Epithelial cell of prostate (primary cell): ENCODE data around the gene MOK.
"Not testable (repeated sequence)": the region's sequence is repeated elsewhere in the genome, so short reads cannot be mapped to it uniquely, and the experiment has no call there.

Experiments
- DNase-seq: peaks from one replicate; pipeline ENCODE4 v3.0.0-alpha.2; 2011; ENCODE audit warnings: low read depth, low spot score
- H3K27ac ChIP-seq: fragments of 450-650 bp; 2 replicates; pipeline ENCODE4 v1.5.1; 2017; ENCODE audit warnings: mild to moderate bottlenecking

MOK gene

GRCh38 chr14:102323102-102323501, 18.1 kb upstream of the MOK start:
- H3K27ac ChIP-seq = no peak overlapping the region
- no peak for DNase-seq

DNA sequence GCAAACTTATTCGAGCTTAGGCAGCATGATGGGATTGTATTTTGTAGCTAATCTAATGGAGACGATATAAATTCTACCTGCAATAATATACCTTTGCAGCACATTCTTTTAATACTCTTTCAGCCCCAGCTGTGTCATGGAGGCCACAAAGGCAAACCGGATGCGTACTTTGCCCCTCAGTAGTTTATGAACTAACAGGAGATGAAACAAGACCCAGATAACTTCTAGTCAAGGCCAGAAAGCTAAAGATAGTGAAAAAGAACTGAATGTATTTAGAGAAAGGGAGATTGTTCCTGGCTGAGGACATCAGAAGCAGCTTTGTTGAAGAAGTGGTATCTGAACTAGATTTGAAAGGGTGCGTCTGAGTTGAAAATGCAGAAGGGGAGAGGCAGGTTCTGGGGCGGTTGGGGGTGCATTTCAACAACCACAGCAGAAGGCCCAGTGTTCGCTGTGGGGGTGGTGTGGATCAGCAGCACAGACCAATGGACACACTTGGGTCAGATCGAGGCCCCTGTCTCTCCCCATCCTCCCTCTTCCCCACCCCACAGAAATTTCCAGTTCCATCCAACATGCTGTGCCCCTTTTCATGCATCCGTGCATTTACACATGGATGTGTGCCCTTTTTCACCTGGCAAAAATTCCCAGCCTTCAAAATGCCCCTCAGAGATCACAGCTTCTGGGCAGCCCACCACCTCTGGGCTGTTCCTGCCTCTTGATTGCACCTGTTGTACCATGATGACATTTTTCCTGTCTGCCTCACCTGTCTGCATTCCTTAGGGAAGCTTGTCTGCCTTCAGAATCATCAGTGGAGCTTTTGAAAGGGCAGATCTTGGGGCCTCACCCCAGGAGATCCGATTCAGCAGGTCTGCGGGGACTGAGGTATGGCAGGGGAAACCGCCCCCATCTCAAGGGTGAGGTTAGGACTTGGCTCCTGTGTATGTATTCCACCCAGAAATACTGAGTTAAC, 16.8 kb upstream of the MOK start:
- H3K27ac ChIP-seq = no peak overlapping the region

DNA sequence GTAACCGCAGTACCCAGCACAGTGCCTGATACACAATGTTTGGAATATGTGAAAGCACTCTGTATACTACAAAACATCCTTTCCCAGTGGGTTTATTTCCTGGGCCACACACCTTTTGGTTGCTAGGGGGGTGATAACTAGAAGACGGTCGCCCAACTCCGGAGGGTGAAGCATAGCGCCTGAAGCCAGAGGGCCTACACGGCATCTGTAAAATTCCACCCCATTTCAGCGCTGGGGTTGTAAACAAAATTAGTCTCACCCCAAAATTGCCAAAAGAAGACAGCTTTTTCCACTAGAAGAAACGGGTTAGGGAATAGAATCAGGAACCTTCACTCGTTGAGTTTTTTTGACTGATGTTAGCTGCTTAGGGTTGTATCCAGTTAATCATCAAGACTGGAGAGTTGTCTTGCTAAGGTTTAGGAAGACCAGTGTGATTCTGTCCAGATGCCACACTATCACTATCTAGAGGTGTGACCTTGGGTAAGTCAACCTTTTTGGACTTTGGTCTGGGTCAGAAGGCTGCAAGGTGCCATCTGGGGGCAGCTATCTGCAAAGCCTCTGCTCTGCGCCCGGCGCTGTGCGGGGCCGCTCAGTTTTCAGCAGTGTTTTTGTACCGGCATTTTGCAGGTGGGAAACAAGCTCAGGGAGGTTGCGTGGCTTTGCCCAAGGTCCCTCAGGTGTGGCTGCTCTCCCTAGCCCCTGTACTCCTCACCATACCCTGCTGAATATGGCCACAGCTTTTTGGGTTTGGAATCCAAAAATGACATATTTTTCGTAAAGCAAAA, 15.9 kb upstream of the MOK start:
- no peak overlapping the region for H3K27ac ChIP-seq

More for the DNA sequence above, 16.8 kb upstream of the MOK start:
- DNase-seq = no peak

DNA sequence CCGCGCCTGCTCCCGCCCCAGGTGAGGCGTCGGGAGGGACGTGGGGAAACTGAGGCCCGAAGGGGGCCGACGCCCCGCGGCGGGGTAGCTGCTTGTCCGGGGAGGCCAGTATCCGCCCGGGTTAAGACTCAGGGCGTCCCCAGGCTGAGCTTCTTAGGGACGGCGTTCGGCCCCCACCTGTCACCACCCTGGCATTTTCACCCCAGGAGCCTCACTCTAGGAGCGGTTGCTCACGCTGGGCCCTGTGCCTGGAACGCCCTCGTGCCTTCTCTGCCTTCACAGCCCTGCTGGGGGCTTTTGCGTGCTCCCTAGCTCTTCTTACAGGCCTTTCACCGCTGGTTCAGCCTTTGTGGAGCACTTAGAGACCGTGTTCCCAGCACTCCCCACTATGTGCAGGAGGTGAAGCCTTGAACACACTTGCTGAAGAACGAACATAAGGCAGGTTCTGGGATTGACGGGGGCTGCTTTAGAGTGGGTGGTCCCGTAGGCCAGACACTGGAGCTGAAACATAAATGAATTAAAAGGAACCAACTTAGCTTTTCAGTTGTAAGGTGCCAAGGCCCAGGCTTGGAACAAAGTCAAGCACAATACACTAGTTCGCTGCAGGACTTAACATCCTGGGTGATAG, 15.2 kb upstream of the MOK start:
- H3K27ac ChIP-seq = peak overlapping the region; percentile 59
- no peak for DNase-seq

More for the DNA sequence above, 15.9 kb upstream of the MOK start:
- DNase-seq = no peak

DNA sequence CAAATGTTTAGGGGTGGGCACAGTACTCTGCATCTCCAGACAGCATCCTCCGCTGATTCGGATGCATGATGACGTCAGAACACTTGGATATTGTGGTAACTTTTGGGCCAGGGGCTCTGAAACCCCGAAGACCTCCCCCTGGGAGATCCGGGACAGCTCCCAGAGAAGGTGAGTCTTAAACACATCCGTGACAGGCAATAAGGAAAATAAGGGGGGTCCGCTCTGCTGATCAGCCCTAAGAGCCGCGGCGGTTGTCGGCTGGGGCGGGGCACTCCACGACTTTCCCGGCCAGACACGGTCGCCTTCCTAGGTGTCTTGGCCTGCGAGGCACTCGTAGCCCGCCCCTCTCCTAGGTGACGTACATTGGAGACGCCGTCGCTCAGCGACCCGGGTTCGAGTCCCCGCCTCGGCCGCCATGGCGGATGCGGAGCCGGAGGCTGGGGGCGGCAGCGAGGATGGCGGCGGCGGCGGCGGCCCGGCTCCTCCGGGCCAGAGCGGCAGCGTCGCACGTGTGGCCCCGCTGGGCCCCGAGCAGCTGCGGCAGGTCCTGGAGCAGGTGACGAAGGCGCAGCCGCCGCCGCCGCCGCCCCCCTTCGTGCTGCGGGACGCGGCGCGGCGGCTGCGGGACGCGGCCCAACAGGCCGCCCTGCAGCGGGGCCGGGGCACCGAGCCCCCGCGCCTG, 14.5 kb upstream of the MOK start, which contains the start of gene ZNF839:
TSS of gene ZNF839 (plus strand) at position 396 of the 682 bp plus-strand sequence. CDS start at position 416, 20 bp downstream.
- DNase-seq = no peak
- H3K27ac ChIP-seq = peak within 1 kb of the TSS; percentile 59

DNA sequence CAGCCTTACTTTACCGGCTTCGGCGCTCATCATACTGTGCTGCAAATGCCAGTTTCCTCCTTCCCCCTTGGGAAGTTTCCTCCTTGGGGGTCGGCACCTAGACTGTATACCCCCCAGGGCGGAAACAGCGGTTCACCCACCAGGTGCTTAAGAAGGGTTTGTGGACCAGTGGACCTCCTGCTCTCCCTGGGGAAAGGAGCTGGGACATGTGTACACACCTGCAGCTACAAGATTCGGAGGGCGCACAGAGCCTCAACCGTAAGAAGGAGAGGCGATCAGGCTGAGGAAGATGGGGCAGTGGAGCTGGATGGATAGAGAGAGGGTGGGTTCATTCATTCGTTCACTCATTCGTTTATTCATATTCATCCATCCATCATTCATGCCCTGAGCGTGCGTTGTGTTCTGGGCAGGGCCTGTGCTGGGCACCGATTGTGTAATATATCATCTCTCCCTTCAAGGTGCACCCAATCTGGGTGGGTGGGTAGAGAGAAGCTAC, 13.9 kb upstream of the MOK start:
- H3K27ac ChIP-seq = peak overlapping the region; percentile 59
- no peak for DNase-seq

DNA sequence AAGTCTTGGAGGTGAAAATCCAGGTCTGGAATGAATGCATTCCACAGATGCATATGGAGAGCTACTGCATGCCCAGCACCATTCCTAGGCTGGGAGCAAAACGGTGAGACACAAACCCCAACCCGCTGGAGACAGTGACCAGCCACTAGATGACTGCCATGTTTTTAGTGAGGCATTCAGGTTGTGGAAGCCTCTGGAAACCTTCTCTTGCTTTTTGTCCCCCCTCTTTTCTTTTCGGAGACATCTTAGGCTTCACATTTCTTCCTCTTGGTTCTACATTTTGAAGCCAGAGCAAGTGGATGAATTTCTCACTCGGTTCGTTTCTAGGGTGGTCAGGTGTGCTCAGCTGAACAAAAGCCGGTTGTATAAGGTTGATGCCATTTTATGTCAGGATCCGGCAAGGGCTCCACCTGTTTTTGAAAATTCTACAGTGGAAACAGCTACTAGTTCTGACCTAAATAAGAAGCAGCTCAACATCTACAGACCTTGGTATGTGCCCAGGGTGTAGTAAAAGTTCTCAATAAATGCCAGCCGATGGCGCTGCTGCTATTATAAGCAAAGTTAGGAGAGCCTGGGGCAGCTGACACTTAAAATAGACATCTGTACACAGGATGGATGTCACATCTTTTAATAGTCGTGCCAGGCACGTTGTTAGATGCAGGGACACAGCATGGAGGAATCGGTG, 12.7 kb upstream of the MOK start:
- DNase-seq = no peak
- peak overlapping the region; percentile 51 for H3K27ac ChIP-seq

DNA sequence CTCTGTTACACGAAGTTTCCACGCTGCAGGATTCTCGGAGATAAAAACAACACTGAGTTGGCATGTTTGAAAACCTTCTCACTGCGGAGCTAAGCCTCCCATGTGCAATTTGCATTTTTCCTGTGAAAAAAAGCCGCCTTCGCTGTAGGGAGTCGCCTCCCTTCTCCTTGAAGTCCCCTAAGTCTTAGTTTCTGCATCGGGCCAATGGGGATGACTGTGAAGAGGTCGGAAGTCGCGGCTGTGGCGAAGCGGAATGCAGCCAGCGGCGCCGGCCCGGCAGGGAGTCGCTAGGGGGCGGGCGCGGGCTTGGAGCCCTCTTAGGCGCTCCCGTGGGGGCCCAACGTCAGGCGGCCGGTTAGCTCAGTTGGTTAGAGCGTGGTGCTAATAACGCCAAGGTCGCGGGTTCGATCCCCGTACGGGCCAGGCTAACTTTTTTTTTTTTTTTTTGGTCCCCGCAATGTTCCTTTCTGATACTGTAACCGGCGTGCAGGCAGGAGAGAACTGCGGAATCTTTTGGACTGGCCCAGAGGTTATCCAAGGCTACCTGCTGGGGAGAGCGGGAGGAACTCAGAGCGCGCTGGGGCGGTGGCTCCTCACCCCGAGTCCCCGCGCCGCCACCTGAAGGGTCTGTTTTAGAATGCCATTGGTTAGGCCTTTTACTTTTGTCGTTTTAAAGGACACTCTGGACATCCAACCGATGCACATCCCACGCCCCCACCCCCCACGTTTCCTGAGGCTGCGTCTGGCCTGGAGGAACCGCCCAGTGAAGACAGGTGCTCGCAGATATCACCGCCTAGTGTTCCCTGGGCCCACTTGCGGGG, 12.0 kb upstream of the MOK start:
- DNase-seq = no peak
- peak overlapping the region; percentile 51 for H3K27ac ChIP-seq

GRCh38 chr14:102316338-102316742, 11.4 kb upstream of the MOK start:
- H3K27ac ChIP-seq = no peak overlapping the region
- DNase-seq = no peak

GRCh38 chr14:102315121-102315520, 10.2 kb upstream of the MOK start:
- H3K27ac ChIP-seq = no peak overlapping the region
- DNase-seq = no peak

DNA sequence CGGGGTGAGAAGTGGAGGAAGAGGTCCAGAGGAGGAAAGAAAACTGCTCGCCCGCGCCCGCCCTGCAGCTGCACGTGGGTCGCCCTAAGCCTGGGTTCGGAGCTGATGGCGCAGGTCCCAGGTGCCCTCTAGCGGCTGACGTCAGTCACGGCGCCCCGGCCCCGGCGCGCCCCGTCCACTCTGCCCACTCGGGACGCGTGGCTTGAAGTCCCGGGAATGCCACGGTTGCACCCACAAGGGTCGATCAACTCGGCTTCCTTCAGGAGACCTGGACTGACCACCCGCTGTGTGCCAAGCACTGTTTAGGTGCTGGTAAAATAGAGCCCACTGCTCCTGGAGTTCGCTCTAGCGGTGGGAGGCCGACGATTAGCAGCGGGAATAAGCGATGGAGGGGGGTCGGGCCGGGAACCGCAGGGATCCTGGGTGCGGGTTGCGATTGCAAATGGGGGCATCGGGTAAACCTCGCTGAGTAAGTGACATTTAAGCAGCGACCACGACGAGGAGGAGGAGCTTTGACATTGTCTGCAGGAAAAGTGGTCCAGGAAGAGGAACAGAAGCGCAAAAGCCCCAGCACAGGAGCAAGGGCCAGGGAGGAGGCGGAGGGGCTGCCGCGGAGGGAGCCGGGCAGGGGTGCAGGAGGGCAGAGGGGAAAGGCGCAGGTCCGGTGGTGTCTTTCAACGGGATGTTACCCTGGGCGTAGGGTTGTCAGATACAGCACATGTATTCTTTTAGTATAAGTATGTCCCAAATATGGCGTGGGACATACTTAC, 9.5 kb upstream of the MOK start:
- no peak for DNase-seq
- H3K27ac ChIP-seq = no peak overlapping the region

GRCh38 chr14:102303664-102304063, 1.3 kb downstream of the MOK start:
- no peak for DNase-seq
- no peak overlapping the region for H3K27ac ChIP-seq

- not testable (repeated sequence) for H3K27ac ChIP-seq, DNase-seq
These were observed 6.5 kb downstream of the MOK start for GRCh38 chr14:102298303-102299070.

DNA sequence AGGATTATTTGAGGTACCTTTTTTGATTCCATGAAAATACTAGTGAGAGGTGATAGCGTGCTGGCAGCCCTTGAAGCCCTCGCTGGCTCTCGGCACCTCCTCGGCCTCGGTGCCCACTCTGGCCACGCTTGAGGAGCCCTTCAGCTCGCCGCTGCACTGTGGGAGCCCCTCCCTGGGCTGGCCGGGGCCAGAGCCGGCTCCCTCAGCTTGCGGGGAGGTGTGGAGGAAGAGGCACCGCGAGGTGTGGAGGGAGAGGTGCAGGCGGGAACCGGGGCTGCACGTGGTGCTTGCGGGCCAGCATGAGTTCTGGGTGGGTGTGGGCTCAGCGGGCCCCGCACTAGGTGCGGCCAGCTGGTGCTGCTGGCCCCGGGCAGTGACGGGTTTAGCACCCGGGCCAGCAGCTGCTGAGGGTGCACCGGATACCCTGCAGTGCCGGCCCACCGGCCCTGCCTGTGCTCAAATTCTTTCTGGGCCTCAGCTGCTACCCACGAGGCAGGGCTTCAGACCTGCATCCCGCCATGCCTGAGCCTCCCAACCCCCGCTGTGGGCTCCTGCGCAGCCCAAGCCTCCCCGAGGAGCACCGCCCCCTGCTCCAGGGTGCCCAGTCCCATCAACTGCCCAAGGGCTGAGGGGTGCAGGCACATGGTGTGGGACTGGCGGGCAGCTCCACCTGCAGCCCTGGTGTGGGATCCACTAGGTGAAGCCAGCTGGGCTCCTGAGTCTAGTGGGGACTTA, 7.4 kb downstream of the MOK start:
- H3K27ac ChIP-seq = no peak overlapping the region
- DNase-seq = no peak

GRCh38 chr14:102295270-102295669, 9.7 kb downstream of the MOK start:
- no peak overlapping the region for H3K27ac ChIP-seq
- DNase-seq = no peak

DNA sequence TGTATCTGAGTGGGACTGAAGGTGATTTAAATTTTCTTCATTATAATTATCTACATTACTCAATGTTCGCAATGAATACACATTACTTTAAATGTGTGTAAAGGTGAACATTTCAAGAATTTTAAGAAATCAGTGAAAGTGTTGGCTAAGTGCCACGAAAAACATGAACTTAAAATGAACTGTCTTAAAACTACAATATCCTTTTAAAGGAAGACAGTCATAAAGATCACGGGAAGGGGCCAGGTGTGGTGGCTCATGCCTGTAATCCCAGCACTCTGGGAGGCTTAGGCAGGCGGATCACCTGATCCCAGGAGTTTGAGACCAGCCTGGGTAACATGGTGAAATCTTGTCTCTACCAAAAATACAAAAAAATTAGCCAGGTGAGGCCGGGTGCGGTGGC, 11.2 kb downstream of the MOK start:
- H3K27ac ChIP-seq = no peak overlapping the region
- DNase-seq = no peak
